Measurements from ENCODE around the gene PHC2.

PHC2 gene

DNA sequence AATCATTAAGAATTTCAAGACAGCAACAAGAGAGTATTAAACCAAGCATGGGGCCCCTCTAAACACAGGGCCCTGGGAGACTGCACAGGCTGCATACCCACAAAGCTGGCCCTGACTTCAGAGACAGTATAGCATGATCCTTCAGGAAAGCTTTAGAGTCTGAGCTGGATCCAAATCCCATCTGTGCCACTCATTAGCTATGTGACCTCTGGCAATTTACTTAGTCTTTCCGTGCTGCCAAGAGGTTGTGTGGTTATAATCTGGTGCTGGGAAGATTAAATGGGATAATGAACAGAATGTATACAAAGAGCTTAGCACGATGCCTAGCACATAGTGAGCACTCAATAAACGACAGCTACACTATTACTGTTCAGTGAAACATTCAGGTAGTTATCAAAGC lies 4.0 kb downstream of the PHC2 start:
- no peak for FAIRE-seq

DNA sequence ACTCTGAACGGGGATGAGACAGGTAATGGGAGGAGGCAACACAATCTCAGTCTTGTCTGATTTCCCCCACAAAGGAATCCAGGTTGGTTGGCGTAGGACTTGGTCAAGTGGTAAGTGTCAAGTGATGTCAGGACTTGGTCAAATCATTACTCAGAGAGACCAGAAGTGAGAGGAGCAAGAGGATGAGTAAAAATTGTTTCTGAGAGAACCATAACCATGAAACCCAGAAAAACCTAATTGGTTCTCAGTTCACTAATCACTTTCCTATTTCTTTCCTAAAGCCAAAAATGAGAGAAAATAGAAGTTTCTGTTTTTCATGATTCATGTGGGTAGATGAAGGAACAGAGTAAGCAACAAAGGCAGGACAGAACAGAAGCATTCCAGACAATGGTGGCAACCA lies 5.0 kb downstream of the PHC2 start:
- DNase-seq (ENCODE audit: insufficient read length, low spot score), result no peak
- no peak for FAIRE-seq

More for the DNA sequence above, 4.0 kb downstream of the PHC2 start:
- DNase-seq (ENCODE audit: insufficient read length, low spot score), result no peak

- FAIRE-seq, result no peak
- no peak for DNase-seq (ENCODE audit: insufficient read length, low spot score)
Observed at GRCh38 chr1:33424610-33425009, 6.3 kb downstream of the PHC2 start.

DNA sequence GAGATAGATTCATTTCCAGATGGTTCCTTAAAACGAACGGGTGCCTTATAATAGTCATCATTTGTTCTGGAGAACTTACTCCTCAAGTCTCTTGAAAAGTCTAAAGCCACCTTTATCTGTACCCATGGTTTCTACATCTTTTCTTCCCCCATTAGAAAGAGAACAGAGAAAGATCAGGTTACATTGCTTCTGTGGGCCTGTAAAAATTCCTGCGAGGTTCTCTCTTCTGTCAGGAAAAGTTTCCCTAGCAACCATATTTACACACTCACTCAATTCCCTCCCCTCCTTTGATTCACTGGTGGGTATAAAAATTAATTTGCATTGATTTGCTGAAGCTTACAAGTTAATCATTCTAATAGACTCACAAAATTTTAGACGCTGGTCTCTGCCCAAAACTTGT lies 6.7 kb downstream of the PHC2 start:
- no peak for DNase-seq (ENCODE audit: insufficient read length, low spot score)

GRCh38 chr1:33420870-33421775 lies 9.8 kb downstream of the PHC2 start:
- no peak for DNase-seq (ENCODE audit: insufficient read length, low spot score)
- FAIRE-seq, result no peak

More for the DNA sequence above, 6.7 kb downstream of the PHC2 start:
- no peak for FAIRE-seq

DNA sequence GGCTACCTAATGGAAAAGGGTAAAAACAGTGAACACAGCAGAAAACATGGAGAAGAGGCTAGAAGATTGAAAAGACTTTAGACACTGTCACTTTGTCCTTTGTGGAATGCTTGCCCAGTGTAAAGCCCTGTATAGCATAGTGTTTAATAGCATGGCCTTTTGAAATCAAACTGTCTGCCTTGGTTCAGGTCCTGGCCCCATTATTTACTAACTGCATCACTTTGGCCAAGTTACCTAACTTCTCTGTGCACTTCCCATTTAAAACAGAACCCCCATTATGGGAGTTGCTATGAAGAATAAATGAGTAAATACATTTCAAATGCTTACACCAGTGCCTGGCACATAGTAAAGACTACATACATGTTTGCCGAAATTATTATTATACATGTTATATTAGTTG lies 12.1 kb downstream of the PHC2 start:
- DNase-seq (ENCODE audit: insufficient read length, low spot score) (no peak), FAIRE-seq (no peak)

DNA sequence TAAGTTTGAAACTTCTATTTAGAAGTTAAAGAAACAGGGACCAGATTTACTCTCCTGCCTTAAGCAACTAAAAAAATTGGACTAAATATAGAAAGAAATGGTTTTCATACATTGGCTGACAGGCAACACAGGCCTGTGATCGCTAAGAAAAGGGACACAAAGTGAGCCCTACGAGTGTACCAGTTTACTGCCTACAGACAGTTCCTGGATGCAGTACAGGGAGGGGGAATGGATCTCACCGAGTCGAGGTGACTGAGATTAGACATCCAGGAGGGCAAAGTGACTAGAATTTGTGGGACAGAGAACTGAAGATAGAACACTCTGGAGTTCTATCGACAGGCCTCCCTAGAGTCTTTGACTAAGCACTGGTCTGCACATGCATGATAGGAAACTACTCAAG lies 16.0 kb downstream of the PHC2 start:
- DNase-seq (ENCODE audit: insufficient read length, low spot score) (no peak), FAIRE-seq (no peak)

- FAIRE-seq, result no peak
- no peak for DNase-seq (ENCODE audit: insufficient read length, low spot score)
Observed at GRCh38 chr1:33410091-33410701, 20.7 kb downstream of the PHC2 start.

GRCh38 chr1:33408093-33408436 lies 22.8 kb downstream of the PHC2 start:
- FAIRE-seq, result no peak

GRCh38 chr1:33407352-33408092 lies 23.4 kb downstream of the PHC2 start:
- FAIRE-seq (no peak), DNase-seq (ENCODE audit: insufficient read length, low spot score) (no peak)

More at GRCh38 chr1:33408093-33408436, 22.8 kb downstream of the PHC2 start:
- no peak for DNase-seq (ENCODE audit: insufficient read length, low spot score)

DNA sequence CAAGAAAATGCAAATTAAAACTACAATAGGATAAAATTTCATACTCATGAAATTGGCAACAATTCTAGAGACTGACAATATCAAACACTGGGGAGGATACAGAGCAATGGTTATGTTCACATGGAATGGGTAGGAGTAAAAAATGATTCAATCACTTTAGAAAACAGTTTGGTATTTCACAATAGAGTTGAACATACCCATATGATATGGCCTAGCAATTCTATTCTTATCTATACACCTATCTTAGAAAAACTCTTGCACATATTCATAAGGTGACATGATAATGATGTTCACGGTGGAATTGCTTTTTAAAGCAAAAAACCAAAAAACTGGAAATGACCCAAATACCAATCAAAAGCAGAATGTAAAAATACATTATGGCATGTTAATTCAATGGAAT lies 28.7 kb downstream of the PHC2 start:
- FAIRE-seq (no peak), DNase-seq (ENCODE audit: insufficient read length, low spot score) (no peak)

DNA sequence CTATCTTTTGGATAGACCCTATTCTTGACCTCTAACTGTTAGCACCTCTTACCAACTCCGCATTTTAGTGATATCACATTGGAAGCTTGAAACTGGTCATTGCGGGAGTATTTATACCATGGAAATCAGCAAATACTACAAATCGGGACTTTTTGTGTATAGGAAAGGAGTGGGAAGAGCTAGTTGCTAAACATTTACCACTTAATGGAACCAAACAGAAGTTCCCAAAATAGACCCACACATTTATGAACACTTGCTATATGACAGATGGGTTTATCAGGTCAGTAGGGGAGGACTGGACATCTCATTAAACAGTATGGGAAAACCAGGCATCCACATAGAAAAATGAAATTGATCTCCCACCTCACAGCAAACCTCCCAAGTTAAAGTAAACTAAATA lies 29.4 kb downstream of the PHC2 start:
- DNase-seq (ENCODE audit: insufficient read length, low spot score) (no peak), FAIRE-seq (no peak)

DNA sequence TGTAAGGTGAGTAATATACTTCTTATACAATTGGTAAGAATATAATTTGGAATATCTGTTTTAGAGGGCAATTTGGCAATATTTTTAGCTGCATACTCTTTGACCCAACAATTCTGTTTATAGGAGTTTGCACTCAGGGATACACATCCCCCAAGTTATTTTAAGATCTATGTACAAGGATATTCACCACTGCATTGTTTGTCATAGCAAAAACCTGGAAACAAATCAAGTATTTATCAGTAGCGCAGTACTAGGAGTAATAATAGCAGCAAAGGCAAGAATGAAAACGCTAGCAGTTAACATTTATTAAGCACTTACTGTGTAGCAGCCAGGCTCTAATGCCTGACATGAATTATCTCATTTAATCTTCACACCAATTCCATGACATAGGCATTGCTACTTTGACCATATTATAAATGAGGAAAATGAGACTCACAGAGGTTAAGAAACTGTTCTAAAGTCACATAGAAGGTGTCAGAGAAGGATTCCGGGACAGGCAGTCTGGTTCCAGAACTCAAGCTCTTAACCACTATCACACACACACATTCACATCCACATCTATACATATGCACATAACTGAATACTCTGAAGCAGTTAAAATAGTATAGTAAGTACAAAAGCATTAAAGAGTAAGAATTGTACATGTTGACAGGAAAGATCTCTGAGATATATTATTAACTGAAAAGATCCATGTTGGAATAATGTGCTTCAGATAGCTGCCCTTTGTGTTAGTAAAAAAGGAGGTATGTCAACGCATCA lies 30.6 kb downstream of the PHC2 start:
- DNase-seq (ENCODE audit: insufficient read length, low spot score) (no peak), FAIRE-seq (no peak)

DNA sequence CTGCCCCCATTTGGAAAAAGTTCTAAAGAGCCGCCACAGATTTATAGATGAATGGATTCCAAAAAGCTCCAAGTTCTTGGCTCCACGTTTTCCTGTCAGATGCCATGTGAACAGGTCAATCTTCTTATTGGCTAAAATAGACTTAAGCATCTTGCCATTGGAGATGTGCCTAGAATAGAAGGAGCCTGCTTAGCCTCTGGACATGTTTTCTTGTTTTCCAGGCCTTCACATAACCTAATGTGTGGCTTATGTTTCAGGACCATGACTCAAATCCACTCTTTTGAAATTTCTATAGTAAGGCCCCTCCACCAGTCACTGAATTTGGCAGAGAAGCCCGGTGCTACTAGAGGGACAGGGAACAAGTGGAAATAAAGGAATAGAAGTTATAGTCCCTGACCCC lies 31.5 kb downstream of the PHC2 start:
- no peak for FAIRE-seq

GRCh38 chr1:33397994-33398393 lies 32.9 kb downstream of the PHC2 start:
- no peak for FAIRE-seq
- no peak for DNase-seq (ENCODE audit: insufficient read length, low spot score)

More for the DNA sequence above, 31.5 kb downstream of the PHC2 start:
- no peak for DNase-seq (ENCODE audit: insufficient read length, low spot score)

DNA sequence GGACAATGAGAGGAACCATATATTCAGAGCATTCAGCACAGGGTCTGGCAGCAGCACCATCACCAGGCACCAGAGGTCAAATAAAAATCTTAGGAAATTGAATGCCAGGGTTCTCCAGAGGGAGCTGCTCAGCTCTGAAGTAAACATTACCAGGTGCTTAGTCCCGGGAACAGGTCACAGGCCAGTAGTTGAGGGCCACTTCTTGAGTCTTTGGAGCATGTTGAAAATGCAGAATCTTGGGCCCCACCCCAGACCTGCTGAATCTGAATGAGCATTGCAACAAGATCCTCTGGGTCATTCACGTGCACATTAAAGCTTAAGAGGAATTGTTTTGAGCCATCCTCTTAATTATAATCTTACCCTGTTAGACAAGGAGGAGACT lies 33.8 kb downstream of the PHC2 start:
- no peak for FAIRE-seq
- DNase-seq (ENCODE audit: insufficient read length, low spot score), result no peak

DNA sequence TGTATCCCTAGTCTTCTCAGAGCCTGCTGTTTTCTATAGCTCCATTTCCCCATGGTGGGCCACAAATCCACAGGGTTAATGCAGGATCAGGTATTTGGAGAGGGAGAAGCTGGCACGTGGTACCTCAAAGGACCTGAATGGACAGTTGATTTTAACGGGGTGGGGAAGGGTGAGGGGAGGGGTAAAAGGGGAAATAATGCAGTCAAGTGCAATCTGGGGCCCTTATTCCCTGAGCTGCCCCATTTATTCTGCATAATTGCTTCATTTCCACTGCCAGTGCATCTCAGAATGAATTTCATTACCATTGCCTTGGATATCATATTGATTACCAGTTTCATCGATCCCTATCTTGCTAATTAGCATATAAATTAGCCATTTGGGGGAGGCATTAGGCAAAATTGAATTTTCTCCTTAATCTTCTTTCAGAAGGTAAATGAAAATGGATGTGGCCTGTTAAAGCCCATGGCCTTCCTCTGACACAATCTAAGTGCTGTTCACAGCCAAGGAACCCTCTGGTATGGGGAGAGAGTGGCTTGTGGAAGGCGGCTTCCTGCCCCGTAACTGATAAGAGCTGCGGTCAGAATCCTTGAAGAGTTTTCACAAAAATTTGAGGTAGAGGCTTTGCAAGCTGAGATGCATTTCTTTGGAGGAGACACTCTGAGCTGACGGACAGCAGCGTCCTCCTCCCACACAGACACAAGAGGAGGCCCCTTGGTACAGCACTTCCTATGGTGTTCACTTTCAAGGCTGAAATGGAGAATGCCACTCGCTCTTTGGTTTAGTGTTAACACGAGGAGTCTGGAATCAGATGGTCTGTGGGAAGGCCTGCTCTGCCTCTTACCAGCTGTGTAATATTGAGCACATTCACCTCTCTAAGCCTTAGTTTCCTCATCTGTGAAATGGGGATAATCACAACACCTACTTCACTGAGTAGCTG lies 34.4 kb downstream of the PHC2 start:
- FAIRE-seq (no peak), DNase-seq (ENCODE audit: insufficient read length, low spot score) (no peak)

- FAIRE-seq (no peak), DNase-seq (ENCODE audit: insufficient read length, low spot score) (no peak)
Observed at GRCh38 chr1:33394770-33395169, 36.1 kb downstream of the PHC2 start.

DNA sequence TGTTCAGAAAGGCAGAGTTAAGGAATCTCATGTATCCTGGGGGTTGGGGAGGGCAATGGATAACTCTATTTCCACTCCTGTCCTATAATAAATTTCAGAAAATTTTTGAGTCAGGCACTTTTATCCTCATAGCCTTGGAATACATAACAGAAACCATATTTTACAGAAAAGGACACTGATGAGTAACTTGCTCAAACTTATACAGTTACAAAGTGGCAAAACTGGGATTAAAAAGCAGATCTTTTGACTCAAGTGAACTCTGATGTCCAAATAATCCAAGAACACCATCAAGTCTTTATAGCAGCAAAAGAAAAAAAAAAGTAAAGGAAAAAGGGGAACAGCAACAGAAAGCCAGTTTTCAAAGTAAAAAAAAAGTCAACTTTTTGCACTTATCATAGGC lies 36.9 kb downstream of the PHC2 start:
- no peak for FAIRE-seq
- no peak for DNase-seq (ENCODE audit: insufficient read length, low spot score)

- DNase-seq (ENCODE audit: insufficient read length, low spot score) (no peak), FAIRE-seq (no peak)
Observed at GRCh38 chr1:33393524-33393923, 37.4 kb downstream of the PHC2 start.

All from GM19239 (cell line).